GM23248 (cell line): ENCODE results near the gene R3HDML. TPM values are rescaled to one million over a fixed set of nuclear protein-coding genes. Genes with fewer than 3 reads are reported as not detected.
A peak's percentile ranks its signal among the peaks of the same experiment; 100 is the strongest.

Experiments used
- DNase-seq: peaks from one replicate; pipeline ENCODE4 v3.0.0-alpha.2; 2015
- H2AFZ ChIP-seq: fragments of 200-600 bp; sonication (generic); 2 replicates; pipeline ENCODE4 v1.6.1; 2016; ENCODE audit warnings: antibody characterized with exemption
- H3F3A ChIP-seq: fragments of 200-600 bp; sonication (generic); 2 replicates; pipeline ENCODE4 v1.6.1; 2016; ENCODE audit warnings: mild to moderate bottlenecking, antibody characterized with exemption, mixed run types; ENCODE audit not compliant: insufficient read depth
- H3K27ac ChIP-seq: fragments of 200-600 bp; sonication (generic); 2 replicates; pipeline ENCODE4 v1.5.1; 2016; ENCODE audit warnings: mild to moderate bottlenecking
- H3K27me3 ChIP-seq: fragments of 200-600 bp; sonication (generic); replicated peaks from 2 replicates; pipeline ENCODE4 v1.6.1; 2016; ENCODE audit warnings: mild to moderate bottlenecking; ENCODE audit not compliant: insufficient read depth
- H3K36me3 ChIP-seq: fragments of 200-600 bp; sonication (generic); 2 replicates; pipeline ENCODE4 v1.6.1; 2016; ENCODE audit warnings: low read depth, mild to moderate bottlenecking
- H3K4me1 ChIP-seq: fragments of 200-600 bp; sonication (generic); 2 replicates; pipeline ENCODE4 v1.6.1; 2016; ENCODE audit warnings: mild to moderate bottlenecking; ENCODE audit not compliant: insufficient read depth
- H3K4me2 ChIP-seq: fragments of 200-600 bp; sonication (generic); one replicate; pipeline ENCODE4 v1.6.1; 2016; ENCODE audit warnings: mild to moderate bottlenecking; ENCODE audit not compliant: unreplicated experiment
- H3K4me3 ChIP-seq: fragments of 200-600 bp; sonication (generic); 2 replicates; pipeline ENCODE4 v1.5.1; 2016; ENCODE audit warnings: mild to moderate bottlenecking
- H3K79me2 ChIP-seq: fragments of 200-600 bp; sonication (generic); 2 replicates; pipeline ENCODE4 v1.6.1; 2016; ENCODE audit warnings: mild to moderate bottlenecking; ENCODE audit not compliant: insufficient read depth
- H3K9ac ChIP-seq: fragments of 200-600 bp; sonication (generic); 2 replicates; pipeline ENCODE4 v1.6.1; 2016; ENCODE audit warnings: mild to moderate bottlenecking
- H3K9me2 ChIP-seq: fragments of 200-600 bp; sonication (generic); 2 replicates; pipeline ENCODE4 v1.6.1; 2016; ENCODE audit warnings: mixed run types, mild to moderate bottlenecking, moderate library complexity; ENCODE audit not compliant: insufficient read depth
- H3K9me3 ChIP-seq: fragments of 200-600 bp; sonication (generic); one replicate; pipeline ENCODE4 v1.6.1; 2017; ENCODE audit warnings: low read depth
- H4K20me1 ChIP-seq: fragments of 200-600 bp; sonication (generic); 2 replicates; pipeline ENCODE4 v1.6.0; 2016; ENCODE audit not compliant: insufficient read depth
- EZH2 ChIP-seq: fragments of 200-600 bp; sonication (generic); IDR thresholded peaks from 2 replicates; pipeline ENCODE4 v1.6.1; 2018; ENCODE audit warnings: antibody characterized with exemption, mild to moderate bottlenecking; ENCODE audit not compliant: insufficient read depth, poor library complexity, severe bottlenecking
- EZH2phosphoT487 ChIP-seq: fragments of 200-600 bp; sonication (generic); IDR thresholded peaks from 2 replicates; pipeline ENCODE4 v1.6.1; 2018; ENCODE audit warnings: antibody characterized with exemption, moderate library complexity, mild to moderate bottlenecking, low read depth; ENCODE audit not compliant: insufficient read depth
- WGBS, 2 experiments: methylation state at CpG; one replicate each; pipeline ENCODE4 v1.1.6; 2015 to 2017; ENCODE audit warnings: low lambda C conversion rate in 2 of 2, low coverage in 1 of 2; ENCODE audit errors: missing lambda C conversion rate in 2 of 2; 5-methylcytosine and 5-hydroxymethylcytosine counted together
- in situ Hi-C: fragments of 300-500 bp; cut with MboI; formaldehyde crosslinking; loops from 2 replicates; pipeline ENCODE4 v1.15.0; 2020
- polyA plus RNA-seq: library from polyadenylated mRNA; unstranded; fragments of >200 nt; fragmentation: Nextera tagmentation; extraction: Ambion mirVana; gene quantifications from 2 replicates; pipeline ENCODE4 v1.2.1, GENCODE V29; 2016
- total RNA-seq: library from RNA; depleted of rRNA; stranded (reverse); fragments of >200 nt; shearing (Covaris generic); gene quantifications from 2 replicates; pipeline ENCODE4 v1.2.3, GENCODE V29; 2014

The R3HDML gene
- total and polyA plus RNA-seq, 2 experiments from 2014 or later: not detected

GRCh38 chr20:44357020-44357419 lies 20.2 kb downstream of the R3HDML start:
- Histone ChIP-seq H3K4me3 (no peak overlapping the region), H3K27ac (no peak overlapping the region), H4K20me1 (no peaks in the 10 kb centered on the region), H3K9ac (no peak overlapping the region), H3K27me3 (peaks cover 14% of the 10 kb centered on the region; the same call in 1 of the 2 replicates), H3K4me2 (no peak overlapping the region), H3K79me2 (no peaks in the 10 kb centered on the region), H3K9me3 (no peaks in the 10 kb centered on the region), H3F3A (no peaks in the 10 kb centered on the region), H3K9me2 (no peaks in the 10 kb centered on the region), H3K36me3 (no peaks in the 10 kb centered on the region), H3K4me1 (no peaks in the 10 kb centered on the region), H2AFZ (no peak overlapping the region)
- WGBS, 2 experiments: 29 to 34% methylated on average over 2 of the region's 2 CpGs
- in situ Hi-C loops: no loop called here
- no peak for DNase-seq
- TF ChIP-seq EZH2 (no peak), EZH2phosphoT487 (no peak)

GRCh38 chr20:44357555-44358125 lies 20.8 kb downstream of the R3HDML start:
- no peak overlapping the region for H2AFZ ChIP-seq
- no peak overlapping the region for H3K9ac ChIP-seq
- no peak overlapping the region for H3K4me3 ChIP-seq
- H3K9me2 ChIP-seq: no peaks in the 10 kb centered on the region
- H3K4me2 ChIP-seq: no peak overlapping the region
- TF ChIP-seq EZH2phosphoT487 (no peak), EZH2 (no peak)
- H3K27ac ChIP-seq: no peak overlapping the region
- H3K36me3 ChIP-seq: no peaks in the 10 kb centered on the region
- H3K9me3 ChIP-seq: no peaks in the 10 kb centered on the region
- no peaks in the 10 kb centered on the region for H3F3A ChIP-seq
- no peak for DNase-seq
- H4K20me1 ChIP-seq: no peaks in the 10 kb centered on the region
- in situ Hi-C loops: no loop called here
- no peaks in the 10 kb centered on the region for H3K4me1 ChIP-seq
- peaks cover 14% of the 10 kb centered on the region; the same call in 1 of the 2 replicates for H3K27me3 ChIP-seq
- no peaks in the 10 kb centered on the region for H3K79me2 ChIP-seq
- WGBS, 2 experiments: 14 to 15% methylated on average over 4 of the region's 4 CpGs

- H2AFZ ChIP-seq: no peak overlapping the region
- TF ChIP-seq EZH2phosphoT487: no peak
- TF ChIP-seq EZH2: no peak
- H3K27me3 ChIP-seq: peaks cover 14% of the 10 kb centered on the region; the same call in 1 of the 2 replicates
- H3K4me1 ChIP-seq: no peaks in the 10 kb centered on the region
- no peaks in the 10 kb centered on the region for H3F3A ChIP-seq
- H3K4me3 ChIP-seq: no peak overlapping the region
- H3K27ac ChIP-seq: no peak overlapping the region
- no peak overlapping the region for H3K4me2 ChIP-seq
- H4K20me1 ChIP-seq: no peaks in the 10 kb centered on the region
- H3K9me2 ChIP-seq: no peaks in the 10 kb centered on the region
- H3K36me3 ChIP-seq: no peaks in the 10 kb centered on the region
- in situ Hi-C loops: no loop called here
- 52 to 53% methylated on average over 8 of the region's 8 CpGs for WGBS, 2 experiments
- no peaks in the 10 kb centered on the region for H3K79me2 ChIP-seq
- no peaks in the 10 kb centered on the region for H3K9me3 ChIP-seq
- no peak for DNase-seq
- H3K9ac ChIP-seq: no peak overlapping the region
Measured at GRCh38 chr20:44358776-44359175, 21.9 kb downstream of the R3HDML start.

GRCh38 chr20:44360221-44360620 lies 23.4 kb downstream of the R3HDML start:
- H3K27ac ChIP-seq: no peak overlapping the region
- no peak overlapping the region for H3K9ac ChIP-seq
- H3F3A ChIP-seq: no peaks in the 10 kb centered on the region

GRCh38 chr20:44361021-44361420 lies 24.2 kb downstream of the R3HDML start:
- DNase-seq: peak; percentile 55
- WGBS, 2 experiments: 40 to 54% methylated on average over 3 of the region's 3 CpGs
- H3K4me3 ChIP-seq: no peak overlapping the region
- H2AFZ ChIP-seq: no peak overlapping the region
- no peaks in the 10 kb centered on the region for H3F3A ChIP-seq
- no peaks in the 10 kb centered on the region for H3K79me2 ChIP-seq
- H3K36me3 ChIP-seq: no peaks in the 10 kb centered on the region
- H3K4me2 ChIP-seq: no peak overlapping the region
- H3K9me3 ChIP-seq: no peaks in the 10 kb centered on the region
- peaks cover 14% of the 10 kb centered on the region; the same call in 1 of the 2 replicates for H3K27me3 ChIP-seq
- no peak overlapping the region for H3K27ac ChIP-seq
- H3K4me1 ChIP-seq: no peaks in the 10 kb centered on the region
- H3K9ac ChIP-seq: no peak overlapping the region
- H3K9me2 ChIP-seq: no peaks in the 10 kb centered on the region
- H4K20me1 ChIP-seq: no peaks in the 10 kb centered on the region
- TF ChIP-seq EZH2phosphoT487 (no peak), EZH2 (no peak)
- in situ Hi-C loops: no loop called here

More at GRCh38 chr20:44360221-44360620, 23.4 kb downstream of the R3HDML start:
- H3K79me2 ChIP-seq: no peaks in the 10 kb centered on the region
- no peak for TF ChIP-seq EZH2phosphoT487
- no peak for TF ChIP-seq EZH2
- in situ Hi-C loops: no loop called here
- no peak overlapping the region for H3K4me3 ChIP-seq
- no peak overlapping the region for H3K4me2 ChIP-seq
- no peak overlapping the region for H2AFZ ChIP-seq
- no peak for DNase-seq
- no peaks in the 10 kb centered on the region for H3K4me1 ChIP-seq
- no peaks in the 10 kb centered on the region for H3K36me3 ChIP-seq
- no peaks in the 10 kb centered on the region for H4K20me1 ChIP-seq
- H3K9me2 ChIP-seq: no peaks in the 10 kb centered on the region
- H3K9me3 ChIP-seq: no peaks in the 10 kb centered on the region
- H3K27me3 ChIP-seq: peaks cover 14% of the 10 kb centered on the region; the same call in 1 of the 2 replicates
